KG1 (cell line): Measurements from ENCODE around the gene NKAIN4.
"Not testable (repeated sequence)": the region's sequence is repeated elsewhere in the genome, so short reads cannot be mapped to it uniquely, and the experiment has no call there.

Experiments used
- DNase-seq: peaks from one replicate; lab custom pipeline; 2025; lab: John Stamatoyannopoulos, UW

The NKAIN4 gene

DNA sequence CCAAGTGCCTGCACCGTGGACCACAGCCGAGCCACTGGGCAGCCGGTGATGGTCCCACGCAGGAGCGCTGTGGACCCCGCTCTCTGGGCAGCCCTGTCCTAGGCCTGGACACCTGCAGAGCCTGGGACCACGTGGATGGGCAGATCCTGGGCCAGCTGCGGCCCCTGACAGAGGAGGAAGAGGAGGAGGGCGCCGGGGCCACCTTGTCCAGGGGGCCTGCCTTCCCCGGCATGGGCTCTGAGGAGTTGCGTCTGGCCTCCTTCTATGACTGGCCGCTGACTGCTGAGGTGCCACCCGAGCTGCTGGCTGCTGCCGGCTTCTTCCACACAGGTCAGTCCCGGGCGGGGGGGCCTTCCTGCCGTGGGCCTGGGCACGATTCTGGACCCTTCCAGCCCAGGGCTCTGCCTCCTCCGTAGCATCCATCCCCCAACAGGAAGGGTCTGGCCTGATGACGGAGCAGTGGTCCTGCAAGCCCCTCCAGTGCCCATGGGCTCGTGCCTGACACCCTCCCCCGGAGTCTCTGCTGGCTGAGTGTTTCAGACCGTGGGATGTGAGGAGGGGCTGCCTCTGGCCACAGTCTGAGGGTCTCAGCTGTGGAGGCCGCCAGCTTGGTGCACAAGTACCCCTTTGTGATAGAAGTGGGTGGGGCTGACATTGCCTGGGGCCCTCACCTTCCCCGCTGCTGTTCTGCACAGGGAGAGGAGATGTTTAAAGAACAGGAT lies 18.0 kb downstream of the NKAIN4 start:
- no peak for DNase-seq

DNA sequence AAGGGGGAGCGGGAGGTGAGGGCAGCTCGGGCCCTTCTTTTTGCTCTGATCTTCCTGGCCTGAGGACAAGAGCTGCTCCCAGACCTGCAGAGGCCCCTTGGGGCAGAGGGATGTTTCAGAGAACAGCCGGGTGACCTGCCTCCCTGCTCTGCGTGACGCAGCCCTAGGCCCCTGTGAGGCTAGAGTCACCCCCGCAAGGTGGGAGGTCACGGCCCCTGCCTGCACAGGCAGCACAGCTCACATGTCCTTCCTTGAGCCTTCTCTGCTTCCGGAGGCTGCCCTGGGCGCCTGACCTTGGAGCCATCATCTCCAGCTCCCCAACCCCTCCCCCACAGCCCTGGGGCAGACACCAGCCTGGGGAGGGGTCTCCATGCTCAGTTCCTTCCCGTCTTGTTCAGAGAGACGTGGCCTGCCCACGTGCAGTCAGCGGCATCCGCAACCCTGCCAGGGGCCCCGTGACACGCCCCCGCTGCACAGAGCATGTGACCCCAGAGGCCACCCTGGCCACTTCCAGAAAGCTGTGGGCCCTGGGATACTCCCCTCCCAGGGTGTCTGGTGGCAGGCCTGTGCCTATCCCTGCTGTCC lies 18.8 kb downstream of the NKAIN4 start, which contains the start of gene BIRC7:
TSS of gene BIRC7 (plus strand) at position 507 of the 585 bp plus-strand sequence. CDS start 192 bp downstream, outside the sequence.
- DNase-seq = no peak

DNA sequence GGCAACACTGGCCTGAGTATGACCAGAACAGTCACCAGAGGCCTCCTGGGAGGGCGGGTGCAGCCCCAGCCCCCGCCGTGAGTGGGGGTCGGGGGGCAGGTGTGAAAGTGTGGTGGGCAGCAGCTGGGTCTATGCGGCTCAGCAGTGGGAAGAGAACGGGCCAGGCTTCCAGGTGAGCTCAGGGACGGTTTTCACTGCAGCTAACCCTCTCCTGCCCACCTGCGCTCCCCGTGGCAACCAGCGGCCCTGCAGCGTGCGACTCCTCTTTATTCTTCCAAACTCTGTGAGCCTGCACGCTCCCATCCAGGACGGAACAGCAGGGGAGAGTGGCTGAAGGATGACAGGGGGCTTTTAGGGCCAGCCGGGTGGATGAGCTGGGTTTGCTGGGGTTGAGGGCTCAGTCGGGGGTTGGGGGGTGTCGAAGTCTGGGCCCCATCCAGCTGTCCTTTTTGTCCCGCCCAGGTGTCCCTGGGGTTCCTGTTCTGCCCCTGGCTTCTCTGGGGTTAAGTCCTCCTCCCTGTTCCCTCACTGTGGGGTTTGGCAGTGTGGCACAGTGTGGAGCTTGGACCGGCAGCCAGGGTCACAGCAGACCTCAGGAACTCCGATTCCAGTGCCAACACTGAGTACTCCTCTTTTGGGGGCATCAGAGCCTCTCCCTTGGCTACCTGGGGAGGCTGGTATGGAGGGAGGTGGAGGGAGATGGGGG lies 19.4 kb downstream of the NKAIN4 start:
- no peak for DNase-seq

DNA sequence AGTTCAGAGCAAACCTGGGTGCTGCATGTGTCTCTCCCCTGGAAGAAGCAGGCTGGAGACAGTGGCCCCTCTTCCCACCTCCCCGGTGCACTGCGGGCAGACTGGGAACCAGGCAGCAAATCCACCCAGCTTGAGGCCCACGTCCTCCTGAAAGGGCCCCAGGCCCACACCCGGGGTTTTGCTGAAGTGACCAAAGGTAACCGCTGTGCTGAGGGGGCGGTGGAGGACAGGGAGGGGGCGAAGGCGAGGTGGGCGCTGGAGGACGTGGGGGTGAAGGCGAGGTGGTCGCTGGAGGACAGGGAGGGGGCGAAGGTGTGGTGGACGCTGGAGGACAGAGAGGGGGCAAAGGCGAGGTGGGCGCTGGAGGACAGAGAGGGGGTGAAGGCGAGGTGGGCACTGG lies 20.3 kb downstream of the NKAIN4 start:
- DNase-seq = no peak

DNA sequence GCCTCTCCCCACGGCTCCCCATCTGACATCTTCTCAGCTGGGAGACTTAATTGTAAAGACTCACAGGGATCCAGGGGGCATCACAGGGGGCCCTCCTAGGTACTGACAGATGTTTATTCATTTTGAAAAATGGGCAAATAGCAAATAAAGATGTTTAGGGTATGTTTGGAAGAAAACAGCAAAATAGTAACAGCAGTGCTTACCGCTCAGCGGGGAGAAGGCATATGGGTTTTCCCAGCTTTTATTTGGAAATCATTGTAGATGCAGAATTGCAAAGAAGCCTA lies 21.3 kb downstream of the NKAIN4 start:
- no peak for DNase-seq

DNA sequence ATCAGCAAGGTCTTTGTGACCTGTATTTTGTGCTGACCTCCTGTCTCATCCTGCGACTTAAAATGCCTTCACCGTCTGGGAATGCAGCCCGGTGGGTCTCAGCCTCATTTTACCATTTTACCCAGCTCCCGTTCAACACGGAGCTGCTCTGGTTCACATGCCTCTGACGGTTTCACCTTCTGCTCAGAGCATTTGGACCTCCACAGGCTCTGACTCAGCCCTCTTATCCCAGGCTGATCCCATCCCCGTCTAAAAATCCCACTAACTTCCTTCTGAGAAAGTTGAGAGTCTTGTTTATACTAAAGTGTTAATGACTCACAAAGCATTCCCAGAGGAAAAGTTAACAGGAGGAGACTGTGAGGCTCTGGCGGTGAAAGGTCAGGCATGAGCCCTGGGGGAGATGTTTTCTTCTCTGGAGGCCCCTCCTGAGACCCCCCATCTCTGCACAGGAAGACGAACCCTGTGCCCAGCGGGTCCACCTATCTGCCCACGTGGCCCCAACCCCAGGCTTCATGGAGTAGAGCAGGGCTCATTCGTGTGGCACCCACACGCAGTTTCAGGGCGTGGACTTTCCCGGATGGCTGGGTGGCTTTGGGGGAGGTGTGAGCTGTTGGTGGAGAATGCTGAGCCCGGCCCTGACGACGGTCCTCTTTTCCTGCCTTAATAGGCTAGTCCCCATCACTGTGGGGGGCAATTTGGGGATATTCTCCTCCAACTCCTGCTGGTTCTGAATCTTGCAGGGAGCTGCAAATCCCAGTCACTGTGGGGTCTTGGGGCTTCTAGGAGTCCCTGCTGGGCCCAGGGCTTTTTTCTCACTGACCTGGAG lies 21.8 kb downstream of the NKAIN4 start:
- DNase-seq = no peak

DNA sequence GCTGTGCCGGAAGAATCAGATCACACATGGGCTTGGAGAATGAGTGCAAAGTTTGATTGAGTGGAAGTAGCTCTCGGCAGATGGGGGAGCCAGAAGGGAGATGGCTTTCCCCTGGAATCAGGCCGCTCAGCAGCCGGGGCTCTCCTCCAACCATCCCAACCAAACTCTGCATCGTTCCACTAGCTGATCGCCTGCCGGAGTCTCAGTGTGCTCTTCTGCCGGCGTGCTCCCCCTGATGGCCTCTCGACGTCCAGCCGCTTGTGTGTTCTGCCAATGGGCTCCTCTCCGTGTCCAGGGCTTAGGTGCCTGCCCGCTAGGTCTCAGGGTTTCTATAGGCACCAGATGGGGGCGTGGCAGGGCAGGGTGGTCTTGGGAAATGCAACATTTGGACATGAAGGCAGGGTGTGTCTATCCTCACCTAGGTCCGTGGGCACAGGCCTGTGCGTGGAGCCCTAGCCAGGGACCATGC lies 23.4 kb downstream of the NKAIN4 start:
- DNase-seq = no peak

DNA sequence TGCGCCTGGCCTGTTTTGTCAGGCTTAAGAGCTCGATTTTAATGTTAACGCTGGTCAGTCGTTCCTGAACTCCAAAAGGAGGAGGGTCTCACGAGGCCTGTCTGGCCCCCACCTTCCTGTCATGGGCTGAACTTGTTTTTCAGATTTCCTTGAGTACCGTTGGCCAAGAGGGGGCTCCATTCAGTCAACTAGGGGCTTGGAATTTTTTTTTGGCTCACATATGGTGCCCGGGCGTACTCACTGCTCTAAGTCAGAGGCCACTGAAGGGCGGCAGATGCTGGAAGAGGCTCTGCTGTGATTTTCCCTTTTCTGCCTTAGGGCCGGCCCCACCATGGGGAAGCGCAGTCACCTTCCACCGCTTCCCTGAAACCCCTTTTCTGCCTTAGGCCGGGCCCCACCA lies 25.5 kb downstream of the NKAIN4 start:
- DNase-seq = no peak

DNA sequence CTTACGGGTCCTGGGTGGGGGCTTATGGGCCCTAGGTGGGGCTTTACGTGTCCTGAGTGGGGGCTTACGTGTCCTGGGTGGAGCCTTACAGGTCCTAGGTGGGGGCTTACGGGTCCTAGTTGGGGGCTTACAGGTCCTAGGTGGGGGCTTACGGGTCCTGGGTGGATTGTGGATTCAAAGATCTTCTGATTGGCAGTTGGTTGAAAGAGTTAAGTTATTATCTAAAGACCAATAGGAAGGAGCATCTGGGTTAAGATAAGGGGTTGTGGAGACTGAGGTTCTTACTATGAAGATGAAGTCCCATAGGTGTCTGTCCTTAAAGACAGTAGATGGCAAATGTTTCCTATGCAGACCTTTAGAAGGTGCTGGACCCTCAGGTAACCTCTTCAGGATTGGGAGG lies 27.0 kb downstream of the NKAIN4 start:
- no peak for DNase-seq

DNA sequence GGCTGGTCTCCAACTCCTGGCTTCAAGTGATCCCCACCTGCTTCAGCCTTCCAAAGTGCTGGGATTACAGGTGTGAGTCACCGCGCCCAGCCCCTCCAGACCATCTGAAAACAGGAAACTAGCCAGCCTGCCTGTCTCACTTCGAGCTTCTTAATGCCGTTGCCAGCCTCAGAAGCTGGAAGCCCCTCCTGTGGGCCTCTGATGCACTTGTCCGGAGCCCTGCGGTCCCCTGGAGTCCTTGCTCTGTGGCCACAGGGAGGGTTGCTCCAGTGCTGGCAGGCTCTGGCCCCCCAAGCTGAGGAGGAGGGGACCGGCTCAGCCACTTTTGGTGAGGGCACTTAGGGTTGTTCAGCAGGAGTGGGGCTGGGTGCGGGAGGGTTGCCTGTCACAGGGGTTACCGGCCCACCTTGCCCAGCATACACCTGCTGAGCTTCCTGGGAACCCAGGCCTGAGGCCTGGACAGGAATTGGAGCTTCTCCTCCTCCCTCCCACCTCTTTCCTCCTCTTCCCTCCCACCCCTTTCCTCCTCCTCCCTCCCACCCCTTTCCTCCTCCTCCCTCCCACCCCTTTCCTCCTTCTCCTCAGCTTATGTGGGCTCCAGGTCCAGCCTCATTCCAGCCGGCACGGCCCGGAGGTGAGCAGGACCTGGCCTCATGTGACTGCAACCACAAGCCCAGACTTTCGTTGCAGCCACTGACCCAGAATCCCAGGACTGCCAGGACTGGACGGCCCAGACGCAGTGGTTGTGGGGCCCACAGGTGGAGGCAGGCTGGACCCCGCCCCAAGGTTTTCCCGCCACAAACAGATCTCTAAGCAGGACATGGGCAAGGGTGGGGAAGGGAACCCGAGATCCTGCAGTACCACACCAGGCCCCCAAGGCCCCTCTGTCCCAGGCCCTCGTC lies 28.0 kb downstream of the NKAIN4 start:
- no peak for DNase-seq

DNA sequence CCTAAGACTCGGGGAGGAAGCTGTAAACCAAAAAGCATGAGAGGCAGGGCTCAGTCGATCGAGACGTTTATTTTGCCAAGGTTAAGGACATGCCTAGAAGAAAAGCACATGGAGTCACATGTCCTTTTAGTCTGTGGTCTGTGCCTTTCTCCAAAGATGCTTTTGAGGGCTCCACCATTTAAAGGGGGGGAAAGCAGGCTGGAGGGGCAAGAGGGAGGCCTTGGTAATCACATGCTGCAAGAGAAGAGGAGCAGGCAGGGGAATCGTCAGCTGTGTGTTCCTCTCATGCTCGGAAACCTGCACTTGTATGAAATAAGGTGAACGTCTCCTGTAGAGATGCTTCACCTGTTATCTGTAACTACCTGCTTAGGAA lies 29.2 kb downstream of the NKAIN4 start:
- DNase-seq = no peak

DNA sequence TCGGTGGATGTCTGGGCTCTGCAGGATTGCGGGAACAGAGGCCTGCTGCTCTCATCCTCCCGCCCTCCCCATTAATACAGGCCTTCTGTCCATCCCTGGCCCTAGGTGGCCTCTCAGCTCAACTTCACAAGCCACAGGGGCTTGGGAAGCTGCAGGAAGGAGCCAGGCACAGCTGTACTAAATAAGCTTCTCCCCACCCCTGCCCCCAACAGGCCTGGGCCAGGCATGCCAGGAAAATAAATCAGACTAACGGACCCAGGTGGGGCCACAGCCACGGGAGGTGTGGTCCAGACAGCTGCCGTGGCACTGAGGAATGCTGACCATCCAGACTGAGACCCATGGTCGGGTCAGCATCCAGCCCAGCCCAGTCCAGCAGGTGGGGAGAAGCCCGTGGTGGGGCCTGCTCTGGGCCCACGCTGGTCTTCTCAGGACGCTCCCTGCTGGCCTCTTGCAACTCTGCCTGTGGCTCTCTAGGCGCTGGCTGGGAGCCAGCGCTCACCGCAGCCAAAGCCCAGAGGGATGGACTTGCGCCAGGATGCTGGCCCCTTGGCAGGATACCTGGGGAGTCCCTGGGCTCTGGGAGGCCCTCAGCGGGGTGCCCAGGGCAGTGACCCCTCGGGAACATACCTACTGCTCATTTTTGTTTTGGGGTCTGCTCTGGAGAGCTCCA lies 29.7 kb downstream of the NKAIN4 start:
- peak; percentile 4 for DNase-seq

DNA sequence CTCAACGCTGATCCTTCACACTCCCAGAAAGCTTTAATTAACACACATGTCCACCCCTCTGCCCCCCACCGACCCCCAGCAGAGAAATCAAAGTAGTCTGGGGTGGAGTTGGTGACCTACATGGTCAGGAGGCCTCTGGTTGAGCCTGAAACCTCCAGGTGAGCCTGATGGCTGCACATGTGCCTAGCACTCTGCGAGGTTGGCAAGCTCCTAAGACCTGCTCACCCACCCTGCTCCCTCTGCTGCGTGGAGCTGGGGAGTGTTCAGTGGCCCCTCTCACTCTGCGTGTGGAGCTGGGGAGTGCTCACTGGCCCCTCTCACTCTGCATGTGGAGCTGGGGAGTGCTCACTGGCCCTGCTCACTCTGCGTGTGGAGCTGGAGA lies 30.4 kb downstream of the NKAIN4 start:
- DNase-seq = no peak

DNA sequence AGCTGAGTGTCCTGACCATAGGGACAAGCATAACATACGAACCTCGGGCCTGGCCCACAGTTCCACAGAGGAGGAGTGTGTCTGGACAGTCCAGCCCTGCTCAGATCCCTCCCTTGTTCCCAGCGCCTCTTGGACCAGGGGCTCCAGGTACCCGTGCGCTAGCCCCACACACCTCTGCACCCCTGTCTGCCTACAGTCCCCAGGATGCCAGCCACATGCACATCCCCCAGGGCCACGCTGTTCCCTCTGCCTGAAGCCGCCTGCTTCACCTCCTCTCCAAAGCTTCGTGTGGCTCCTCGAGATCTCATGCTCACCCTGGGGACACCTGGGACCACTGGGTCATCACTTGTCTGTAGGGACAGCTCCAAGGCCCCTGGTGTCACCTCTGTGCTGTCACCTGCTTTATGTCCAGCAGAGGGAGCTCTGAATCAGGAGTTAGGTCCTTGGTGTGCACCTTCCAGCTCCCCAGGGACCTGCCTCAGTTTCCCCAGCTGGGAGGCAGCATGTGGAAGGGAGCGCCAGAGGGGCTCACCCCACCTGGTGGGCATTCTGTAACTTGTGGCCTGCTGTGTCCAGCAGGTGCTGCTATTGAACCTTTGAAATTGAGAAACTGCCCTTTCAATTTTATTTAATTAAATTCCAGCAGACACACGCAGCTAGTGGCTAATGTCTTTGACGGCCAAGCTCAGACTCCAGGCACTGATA lies 31.0 kb downstream of the NKAIN4 start:
- no peak for DNase-seq

DNA sequence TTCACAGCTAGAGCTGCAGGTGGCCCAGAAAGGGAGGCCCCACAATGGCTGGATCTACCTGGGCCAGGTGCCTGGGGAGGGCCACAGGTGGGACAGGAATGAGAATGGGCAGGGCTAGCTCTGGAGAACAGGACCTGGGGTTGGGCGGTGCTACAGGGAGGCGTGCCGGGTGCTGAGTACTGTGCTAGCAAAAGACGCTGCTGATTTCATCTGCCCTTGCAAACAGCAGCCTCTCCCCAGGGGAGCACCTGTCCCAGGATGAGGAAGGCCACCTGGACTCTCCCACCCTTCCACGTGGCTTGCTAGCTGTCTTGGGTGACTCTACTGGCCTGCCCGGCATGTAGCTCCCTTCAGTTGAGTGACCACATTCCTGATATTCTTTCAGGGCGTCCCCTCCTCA lies 31.7 kb downstream of the NKAIN4 start:
- DNase-seq = no peak

DNA sequence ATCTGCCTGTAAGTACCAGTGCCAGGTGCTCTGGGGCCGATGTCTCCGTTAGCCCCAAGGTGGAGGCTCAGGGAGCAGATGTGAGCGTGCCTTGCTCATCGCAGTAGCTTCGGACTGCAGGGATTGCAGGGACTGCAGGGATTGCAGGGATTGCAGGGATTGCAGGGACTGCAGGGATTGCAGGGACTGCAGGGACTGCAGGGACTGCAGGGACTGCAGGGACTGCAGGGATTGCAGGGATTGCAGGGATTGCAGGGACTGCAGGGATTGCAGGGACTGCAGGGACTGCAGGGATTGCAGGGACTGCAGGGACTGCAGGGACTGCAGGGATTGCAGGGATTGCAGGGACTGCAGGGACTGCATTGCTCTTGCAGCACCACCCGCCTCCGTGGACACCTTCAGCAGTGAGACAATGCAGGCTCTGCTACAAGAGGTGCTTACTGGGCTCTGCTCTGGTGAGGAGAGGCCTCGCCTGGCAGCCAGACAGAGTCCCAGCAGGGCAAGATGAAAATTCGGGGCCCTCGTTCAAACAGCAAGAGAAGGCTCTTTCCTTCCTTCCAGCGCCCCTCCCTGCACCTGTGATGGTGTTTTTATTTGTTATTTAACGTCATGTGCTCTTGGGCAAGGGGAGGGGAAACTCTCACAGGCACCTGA lies 32.7 kb downstream of the NKAIN4 start:
- DNase-seq = not testable (repeated sequence)

DNA sequence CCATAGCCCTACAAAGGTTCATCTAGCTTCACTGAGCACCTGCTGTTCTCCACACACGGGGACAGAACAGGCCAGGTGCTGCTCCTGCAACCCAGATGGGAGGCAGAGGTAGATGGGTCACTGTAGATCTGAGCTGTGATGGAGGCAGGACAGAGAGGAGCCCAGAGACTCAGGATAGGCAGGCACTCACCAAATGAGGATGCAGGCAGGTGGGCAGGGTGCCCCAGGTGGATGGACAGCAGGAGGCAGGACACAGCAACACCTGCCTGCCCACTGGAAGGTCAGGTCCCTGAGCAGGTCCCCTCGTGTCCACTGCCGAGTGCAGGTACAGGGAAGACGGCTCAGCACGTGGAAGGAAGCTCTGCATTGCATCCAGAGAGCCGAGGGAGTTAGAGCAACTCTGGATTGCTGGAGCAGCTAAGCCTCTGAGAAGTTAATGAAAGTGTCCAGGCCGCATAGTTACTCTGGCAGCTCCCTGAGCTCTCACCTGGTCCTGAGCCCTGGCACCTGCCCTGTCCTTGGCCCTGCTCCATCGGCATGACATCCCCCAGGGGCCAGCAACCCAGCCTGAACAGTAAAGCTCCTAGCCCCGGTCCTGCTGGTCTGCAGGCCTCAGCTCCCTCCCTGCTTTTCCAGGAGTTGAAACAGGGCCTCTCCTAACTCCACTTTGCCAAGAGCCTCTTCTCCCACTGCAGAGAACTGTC lies 33.4 kb downstream of the NKAIN4 start:
- DNase-seq = no peak

DNA sequence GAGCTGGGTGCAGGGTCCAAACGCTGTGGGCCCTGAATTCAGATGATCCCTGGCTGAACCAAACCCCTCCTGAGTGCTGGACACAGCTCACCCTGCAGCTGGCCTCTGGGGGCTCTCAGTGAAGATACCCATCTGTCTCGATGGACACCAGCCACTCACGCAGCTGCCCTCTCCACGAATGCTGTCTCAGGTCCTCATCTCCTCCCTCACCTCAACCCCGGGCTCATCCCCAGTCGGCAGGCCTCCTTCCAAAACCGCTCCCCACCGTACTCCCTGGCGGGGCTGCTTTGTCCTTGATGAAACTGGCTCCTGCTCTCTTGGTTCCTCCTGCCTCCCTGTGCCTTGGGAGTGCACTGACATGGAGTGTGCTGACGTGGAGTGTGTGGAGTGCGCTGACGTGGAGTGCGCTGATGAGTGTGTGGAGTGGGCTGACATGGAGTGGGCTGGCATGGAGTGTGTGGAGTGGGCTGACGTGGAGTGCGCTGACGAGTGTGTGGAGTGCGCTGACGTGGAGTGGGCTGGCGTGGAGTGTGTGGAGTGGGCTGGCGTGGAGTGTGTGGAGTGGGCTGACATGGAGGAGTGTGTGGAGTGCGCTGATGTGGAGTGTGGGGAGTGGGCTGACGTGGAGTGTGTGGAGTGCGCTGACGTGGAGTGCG lies 34.3 kb downstream of the NKAIN4 start:
- no peak for DNase-seq

DNA sequence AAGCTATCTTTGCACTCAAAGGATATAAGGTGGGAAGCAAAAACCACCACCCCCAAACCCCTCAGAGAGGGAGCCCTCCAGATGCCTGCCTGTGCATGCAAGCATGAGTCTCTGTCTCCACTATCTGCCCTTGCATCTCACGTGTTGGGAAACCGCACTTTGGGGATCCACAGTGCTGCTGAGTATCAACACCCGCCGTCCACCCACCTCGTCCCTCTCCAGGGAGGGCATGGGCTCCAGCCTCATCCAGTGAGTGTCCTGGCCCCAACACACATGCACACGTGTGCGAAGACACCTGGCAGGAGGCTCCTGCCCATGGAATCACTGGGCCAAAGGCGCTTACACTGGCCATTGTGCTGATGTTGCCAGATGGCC lies 34.8 kb downstream of the NKAIN4 start:
- no peak for DNase-seq
